Stimulated activated CD4-positive, alpha-beta T cell treated with anti-CD3 and anti-CD28 coated beads, Interleukin-1b, Interleukin-23, amount 100 ng/mL, for 48 hours (primary cell): Measurements from ENCODE around the gene CNP.
A peak's percentile ranks its signal among the peaks of the same experiment; 100 is the strongest.

Experiments used
- DNase-seq: peaks from one replicate; pipeline ENCODE4 v3.0.0-alpha.2; 2020

Gene CNP

DNA sequence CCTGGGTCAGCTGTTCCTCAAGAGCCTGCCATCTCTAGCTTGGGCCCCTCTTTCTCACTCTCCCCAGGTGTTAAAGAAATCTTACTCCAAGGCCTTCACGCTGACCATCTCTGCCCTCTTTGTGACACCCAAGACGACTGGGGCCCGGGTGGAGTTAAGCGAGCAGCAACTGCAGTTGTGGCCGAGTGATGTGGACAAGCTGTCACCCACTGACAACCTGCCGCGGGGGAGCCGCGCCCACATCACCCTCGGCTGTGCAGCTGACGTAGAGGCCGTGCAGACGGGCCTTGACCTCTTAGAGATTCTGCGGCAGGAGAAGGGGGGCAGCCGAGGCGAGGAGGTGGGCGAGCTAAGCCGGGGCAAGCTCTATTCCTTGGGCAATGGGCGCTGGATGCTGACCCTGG is 6.8 kb downstream of the CNP start:
- no peak for DNase-seq

DNA sequence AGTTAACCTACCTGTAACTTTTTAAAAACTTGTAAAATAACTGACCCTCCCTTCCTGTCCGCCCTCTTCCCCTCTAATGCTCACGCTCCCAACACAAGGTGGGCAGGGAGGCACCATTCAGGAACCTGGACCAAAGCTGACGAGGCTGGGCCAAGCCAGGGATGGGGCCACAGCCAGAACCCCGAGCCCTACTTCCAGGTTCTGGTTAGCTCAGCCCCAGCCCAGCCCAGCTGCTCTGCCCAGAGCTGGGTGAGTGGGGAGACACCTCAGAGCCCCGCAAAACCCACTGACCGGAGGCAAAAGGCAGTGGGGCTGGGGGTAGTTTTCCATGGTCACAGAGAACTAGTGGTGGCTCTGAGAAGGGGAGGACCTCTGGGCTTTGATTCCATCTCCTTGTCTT is 7.4 kb downstream of the CNP start:
- DNase-seq: no peak

DNA sequence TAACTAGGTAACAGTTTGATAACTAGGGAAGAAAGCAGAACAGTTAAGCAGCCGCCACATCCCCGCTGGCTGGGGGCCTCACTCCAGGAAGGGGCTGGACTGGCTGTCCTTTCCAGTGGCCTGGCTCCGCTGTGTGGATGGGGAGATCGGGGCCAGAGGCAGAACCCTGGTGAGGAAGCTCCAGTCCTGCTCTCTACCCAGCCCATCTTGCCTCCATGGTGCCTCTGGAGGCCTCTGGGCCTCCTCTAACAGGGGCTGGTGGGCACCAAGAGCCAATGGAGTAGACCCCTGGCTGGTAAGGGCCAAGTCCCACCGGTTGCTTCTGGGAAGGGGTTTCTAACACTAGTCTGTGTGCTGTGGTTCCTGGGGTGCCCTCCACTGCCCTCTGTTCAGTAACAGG is 8.1 kb downstream of the CNP start:
- DNase-seq: no peak

DNA sequence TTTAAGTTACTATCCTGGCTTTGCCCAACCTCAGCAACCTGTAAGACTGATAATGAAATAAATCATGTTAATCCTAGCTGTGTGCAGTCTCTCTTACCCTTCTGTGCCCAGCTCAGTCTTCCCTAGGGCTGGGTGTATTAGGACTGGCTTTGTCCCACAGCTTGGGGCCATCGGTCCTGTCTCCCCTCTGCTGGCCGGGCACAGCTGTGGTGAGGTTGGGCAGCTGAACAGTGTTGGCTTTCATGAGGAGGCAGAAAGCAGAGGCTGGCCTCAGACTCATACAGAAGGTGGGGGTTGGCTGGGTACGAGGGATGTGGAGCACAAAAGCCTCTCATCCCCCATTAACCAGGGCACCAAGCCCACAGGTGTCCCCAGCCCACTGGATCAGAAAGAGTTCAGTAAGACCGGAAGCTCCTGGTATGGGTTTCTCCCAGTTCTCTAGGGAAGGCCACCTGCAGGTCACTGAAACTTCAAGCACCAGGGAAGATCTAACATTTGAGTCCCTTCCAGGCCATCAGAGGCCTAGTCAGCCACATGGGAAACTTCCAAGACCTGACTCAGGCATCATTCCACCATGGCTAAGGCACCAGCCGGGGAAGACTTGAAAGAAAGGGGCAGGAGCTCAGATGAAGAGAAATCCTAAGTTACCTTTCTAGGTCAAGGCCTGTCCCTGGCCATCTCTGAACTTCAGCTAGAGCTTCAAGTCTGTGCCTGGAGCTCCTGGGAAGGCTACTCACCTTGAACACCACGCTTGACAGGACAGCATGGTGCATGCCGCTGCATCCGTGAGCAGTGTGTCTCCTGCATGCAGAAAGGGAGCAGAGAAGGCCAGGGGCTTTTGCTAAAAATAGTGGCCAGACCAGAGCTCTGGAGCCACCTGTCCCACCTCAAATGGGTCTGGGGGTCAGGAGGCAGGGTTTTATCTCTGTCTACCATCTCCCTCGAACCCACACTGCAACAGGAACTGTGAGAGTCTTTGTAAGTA is 8.8 kb downstream of the CNP start:
- DNase-seq: no peak

DNA sequence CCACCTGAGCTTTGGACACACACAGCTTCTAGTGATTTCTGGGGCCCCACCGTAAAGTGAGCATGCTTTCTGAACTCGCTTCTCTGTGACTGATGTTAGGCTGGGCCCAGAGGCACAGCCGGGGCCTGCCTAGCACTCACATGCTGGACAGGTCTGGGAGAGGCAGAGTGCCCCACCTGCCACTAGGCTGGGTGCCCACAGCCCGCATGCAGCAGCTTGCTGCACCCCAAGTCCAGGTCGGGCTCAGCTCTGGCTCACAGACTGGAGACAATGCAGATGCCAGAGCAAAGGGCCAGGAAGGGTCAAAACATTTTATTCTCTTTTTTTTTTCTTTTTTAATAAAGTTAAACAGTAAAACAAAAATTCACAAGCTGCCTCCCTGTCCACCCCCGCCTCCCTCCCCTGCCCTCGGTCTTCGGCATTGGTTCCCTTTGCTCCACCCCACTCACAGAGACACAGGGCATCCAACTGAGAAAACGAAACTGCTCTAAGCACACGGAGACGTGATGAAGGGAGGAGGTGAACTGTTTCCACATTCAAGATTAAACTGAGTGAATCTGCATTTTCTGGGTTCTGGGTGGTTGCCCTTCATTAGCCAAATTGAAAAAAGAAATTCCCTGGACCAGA is 9.7 kb downstream of the CNP start:
- no peak for DNase-seq

DNA sequence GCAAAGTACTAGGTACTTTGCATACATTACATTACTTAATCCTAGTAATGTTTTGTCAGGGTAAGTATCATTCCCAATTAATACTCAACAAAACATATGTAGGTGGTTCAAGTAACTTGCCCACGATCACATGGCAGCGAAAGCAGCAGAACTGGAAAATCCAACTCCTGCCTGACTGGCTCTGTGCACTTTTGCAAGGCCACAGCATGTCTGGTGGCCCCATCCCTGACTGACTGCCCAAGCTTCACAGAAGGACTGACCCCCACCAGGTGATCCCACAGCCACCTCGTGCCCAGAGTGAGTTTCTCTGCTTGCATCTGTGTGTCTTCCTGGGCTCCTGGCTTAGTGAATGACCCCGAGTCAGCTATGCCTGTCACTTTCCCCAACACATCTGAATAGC is 11.4 kb downstream of the CNP start:
- DNase-seq: no peak

DNA sequence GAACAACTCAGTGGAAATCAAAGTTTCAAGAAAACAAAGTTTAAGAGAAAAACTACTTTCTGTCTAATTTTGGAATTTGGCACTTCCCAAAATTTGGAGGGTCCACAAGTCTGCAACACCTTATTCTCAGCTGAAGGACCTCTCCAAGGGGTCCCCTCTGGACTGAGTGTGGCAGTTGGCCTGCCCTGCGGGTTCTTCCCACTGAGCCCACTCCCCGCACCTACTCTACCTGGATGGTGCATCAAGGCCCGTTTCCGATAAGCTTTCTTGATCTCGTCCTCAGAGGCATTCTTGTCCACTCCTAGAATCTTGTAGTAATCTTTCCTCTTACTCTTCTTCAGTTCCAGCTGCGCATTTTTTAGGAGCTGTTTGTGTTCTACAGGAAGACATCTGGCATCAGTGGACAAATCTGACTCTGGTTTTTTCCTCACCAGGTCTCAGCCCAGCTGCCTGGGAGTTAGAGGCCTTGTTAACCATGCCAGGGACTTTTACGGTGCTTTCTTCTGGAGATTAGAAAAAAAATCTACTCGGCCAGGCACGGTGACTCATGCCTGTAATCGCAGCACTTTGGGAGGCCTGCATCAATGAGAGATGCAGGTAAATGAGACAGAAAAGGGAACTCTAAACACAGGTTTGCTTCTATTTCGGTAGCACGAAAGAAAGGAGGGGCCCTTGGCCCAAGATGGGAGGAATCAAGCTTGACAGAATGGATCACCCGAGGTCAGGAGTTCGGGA is 15.6 kb downstream of the CNP start:
- no peak for DNase-seq

DNA sequence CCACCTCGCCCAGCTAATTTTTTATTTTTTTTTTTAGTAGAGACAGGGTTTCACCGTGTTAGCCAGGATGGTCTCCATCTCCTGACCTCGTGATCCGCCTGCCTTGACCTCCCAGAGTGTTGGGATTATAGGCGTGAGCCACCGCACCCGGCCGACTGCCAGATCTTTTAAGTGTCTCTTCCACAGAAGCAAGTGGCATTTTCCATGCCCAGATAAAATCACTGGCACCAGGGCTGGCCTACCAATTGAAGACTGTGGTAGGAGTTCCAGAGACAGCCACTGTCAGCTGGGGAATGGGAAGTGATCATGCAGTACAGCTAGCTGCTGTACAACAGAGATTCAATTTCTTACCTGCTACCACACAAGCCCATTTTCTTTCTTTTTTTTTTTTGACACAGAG is 17.9 kb downstream of the CNP start:
- DNase-seq: no peak

DNA sequence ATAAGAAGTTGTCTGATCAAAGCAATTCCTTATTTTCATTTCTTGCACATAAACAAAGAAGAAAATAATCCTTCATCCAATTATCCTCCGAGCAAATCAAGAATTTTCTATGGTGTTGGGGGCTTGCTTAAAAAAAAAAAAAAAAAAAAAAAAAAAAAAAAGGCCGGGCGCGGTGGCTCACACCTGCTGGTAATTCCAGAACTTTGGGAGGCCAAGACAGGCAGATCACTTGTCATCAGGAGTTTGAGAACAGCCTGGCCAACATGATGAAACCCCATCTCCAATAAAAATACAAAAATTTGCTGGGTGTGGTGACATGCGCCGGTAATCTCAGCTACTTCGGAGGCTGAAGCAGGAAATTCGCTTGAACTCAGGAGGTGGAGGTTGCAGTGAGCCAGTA is 19.3 kb downstream of the CNP start:
- DNase-seq: no peak

DNA sequence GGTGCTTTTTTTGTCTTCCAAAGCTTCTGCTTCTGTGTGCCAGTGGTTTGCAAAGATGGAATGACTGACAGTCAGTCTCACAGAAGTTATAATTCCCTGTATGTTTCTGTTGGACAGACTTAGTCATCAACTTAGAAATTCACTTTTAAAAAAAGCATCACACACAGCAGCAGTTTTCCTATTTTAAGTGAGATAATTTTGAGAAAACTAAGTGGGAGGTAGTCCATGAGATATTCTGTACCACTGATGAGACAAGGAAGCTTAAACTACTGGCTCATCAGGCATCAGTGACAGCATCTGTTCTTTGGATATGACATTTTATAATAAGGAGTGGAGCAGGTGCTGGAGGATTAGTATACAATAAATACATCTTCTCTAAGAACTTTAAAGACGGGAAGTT is 20.0 kb downstream of the CNP start:
- no peak for DNase-seq

DNA sequence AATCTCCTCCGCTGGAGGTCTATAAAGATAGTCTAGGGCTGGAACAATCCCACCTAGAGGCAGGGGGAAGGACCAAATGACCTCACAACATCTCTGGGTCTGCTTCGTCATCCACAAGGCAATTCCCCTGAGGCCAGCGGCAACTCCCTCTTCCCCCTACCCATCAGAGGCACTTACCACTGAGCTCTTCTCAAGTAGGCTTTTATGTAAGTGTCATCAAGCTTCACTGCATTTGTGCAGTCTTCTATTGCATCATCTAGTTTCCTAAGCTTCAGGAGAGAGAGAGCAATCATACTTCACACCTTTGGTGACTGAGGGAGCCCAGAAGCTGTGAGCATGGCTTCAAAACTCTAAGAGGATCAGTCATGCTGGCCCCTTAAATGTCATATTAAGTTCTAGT is 21.0 kb downstream of the CNP start:
- DNase-seq: peak; percentile 33

DNA sequence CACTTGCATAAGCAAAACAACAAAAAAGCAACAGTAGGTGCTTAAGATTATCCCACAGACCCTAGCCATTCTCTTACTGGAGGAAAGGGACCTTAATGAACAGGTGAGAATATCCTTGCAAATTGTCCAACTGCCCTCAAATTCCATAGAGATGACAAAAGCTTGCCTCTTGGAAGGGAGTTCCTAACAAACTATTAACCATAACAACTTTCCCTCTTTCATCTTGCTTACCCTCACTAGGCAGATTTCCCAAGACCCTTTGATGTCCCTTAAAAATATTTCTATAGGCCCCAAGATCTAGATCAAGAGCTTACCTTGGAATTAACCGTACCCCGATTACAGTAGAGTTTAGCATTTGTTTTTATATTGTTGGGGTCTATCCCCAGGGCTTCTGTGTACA is 21.8 kb downstream of the CNP start:
- DNase-seq: no peak

DNA sequence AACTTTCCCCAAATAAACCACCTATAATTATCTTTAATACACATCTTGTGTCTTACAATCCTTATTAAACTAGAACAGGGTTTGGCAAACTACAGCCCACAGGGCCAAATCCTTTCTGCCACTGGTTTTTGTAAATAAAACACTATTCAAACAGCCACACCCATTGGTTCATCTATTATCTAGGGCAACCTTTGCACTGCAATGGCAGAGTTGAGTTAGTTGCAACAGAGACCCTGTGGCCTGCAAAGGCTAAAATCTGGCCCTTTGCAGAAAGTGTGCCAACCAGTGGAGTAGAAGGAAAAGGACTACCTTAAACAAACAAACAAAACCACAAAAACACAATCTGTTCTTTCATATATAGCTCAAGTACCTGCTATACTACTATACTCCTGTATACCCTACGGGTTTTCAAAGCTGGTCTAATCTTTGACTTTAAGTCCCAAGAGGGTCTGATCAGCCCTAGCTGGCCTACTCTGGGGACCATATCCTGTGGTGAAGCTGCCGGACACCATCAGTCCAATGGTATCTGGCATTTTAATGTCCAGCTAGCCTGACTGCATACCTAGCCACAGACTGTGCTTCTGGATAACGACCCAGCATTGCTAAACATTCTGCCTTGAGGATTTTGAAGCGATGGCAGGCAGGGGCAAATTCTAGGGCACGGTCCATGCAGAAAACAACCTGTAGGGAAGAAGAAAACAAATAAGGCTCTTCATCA is 23.3 kb downstream of the CNP start:
- DNase-seq: no peak

DNA sequence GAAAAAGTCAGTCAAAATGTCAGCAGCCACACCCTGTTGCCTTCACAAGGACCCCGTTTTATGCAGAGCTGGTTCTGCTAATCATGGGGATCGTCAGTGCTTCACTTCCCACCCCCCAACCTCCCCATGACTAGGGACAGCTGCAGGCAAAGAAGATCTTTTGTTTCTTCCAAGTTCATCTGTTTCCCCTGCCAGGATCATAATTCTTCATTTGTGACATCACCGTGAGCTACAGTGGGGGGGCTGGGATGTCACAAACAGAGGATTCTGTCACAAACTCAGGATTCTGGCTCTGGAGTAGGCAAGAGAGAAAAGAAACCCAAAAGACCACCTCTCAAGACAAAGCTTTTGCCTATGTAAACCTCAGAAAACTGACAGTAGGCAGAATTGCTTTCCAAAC is 26.0 kb downstream of the CNP start:
- DNase-seq: no peak

DNA sequence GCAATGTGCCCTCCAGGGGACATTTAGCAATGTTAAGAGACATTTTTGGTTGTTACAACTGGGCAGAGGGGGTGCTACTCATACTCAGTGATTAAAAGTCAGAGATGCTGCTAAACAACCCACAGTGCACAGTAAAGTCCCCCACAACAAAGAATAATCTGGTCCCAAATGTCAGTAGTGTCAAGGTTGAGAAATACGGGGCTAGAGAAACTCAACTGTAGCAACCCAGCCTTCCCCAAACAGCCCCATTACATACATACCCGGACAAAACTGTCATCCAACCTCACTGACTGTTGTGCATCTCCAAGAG is 30.2 kb downstream of the CNP start:
- DNase-seq: no peak

DNA sequence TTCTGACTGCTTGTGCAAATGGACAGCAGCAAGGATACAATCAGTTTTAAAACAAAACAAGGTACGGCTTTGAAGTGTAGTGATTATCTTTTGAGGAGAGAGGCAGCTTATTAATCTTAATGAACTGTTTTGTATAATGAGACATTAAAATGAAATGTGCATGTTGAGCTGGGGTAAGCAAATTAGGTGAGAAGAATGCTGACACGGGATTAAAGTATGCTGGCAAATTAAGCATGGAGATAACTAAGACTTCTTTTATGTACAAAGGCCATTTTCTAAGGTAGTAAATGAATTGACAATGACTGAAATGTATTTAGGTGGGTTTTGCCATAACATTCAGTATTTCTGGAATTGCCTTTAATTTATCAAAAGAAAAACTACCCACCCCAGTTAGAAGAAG is 31.9 kb downstream of the CNP start:
- no peak for DNase-seq

DNA sequence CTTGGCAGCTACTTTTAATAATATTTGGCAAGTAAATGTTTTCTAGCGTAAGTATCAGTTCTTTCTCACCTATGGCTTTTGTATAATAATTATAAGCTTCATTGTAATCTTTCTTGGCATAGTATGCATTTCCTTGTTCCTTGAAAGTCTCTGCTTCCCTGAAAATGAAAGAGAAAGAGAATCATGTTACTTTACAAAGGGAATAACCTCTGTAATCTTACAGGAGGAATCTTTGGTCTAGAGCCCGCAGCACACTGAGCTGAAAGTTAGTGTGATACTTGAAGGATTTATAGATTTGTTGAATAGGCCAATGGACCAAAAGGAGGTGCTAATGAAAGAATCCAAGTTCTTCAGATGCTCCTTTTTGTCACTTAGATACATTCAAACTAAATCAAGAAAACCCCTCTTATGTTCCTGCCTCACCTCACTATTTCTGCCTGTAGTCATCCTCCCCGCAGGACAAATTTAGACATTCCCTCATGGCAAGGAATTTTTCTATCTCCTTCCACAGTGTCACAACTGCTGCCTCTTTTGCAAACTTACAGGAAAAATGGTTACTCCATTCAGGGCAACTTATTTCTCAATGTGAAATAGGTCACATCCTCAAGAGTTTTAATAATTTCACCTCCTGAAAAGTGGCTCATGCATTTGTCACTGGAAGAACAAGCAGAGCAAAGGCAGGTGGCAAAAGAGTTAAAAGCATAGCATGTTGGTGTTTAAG is 34.0 kb downstream of the CNP start:
- DNase-seq: no peak

DNA sequence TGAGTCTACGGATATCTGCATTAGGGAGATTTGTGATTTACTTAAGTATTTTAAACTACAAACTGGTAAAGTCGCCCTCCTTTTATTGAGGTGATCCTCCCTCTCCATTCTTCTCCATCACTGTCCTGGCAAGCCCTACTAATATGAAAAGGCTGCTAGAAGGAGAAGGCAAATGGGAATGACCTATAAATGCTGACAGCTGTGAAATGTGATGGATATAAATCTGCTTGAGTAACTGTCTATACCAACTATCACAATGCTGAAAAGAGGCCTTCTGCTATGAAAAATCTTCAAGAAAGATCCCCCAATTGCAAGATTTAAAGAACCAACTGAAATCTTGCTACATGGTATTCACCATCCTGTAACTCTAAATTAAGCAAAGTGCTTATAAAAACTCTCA is 35.1 kb downstream of the CNP start:
- DNase-seq: no peak

DNA sequence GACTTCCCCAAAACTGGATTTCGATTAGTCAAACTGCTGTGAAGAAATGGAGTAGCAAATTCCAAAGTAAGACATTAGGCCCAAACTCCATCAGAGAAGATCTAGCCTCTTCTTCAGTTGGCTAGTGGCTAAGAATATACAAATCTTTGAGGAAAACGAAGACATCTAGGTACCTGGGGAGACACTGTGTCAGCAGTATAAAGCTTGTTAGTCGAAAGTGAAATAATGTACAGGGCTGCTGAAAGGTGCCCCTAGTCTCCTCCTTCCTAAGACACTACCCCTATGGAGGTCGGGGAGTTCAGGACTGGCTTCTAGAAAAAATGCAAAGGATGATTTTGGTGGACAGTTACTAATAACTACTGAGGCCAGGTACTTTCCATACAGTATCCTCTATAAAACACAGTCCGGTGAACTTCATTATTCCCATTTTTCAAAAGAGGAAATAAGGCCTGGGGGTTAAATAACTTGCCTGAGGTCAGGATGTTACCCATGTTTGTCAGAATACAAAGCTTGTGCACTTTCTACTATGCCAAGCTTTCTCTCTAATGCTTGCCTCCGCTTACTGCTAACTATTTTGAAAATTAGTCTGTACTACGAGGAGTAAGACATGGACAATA is 35.7 kb downstream of the CNP start:
- DNase-seq: no peak

DNA sequence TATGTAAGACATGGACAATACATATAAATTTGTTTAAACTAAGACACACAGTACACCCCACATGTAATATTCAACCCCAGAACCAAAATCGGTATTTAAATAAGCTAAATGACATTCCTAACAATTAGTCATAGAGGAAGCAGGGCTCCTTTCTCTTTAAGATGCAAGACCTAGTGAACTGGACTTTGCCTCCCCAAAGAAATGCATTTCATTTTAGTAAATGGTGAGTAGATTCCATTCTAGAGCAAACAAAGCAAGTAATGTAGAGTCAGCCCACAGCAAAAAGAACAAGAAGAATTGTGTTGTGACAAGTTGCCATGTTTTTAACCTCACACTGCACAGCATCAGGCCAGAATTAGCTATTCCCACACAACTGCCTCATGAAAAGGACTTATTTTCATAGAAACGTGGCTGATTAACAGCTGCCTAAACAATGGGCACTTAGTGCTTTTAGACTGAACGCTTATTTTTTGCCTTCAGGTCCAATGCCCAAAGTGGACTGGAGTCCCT is 36.3 kb downstream of the CNP start:
- DNase-seq: no peak

DNA sequence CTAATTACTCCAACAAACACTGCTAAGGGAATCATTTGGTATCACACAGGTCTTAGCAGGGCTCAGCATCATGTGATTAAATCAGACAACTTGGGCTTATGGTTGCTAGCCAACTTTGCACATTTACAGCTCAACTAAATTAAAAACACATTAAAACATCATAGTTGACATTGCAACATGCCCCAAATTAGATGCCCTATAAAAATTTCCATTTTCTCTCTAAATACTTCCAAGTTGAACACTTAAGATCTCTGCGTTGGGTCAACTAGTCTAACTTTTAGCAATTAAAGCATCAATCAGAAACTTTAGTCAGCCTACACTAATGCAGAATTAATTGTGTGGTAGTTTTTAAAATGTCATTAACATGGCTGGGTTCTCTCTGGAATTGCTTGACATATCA is 38.6 kb downstream of the CNP start:
- no peak for DNase-seq

DNA sequence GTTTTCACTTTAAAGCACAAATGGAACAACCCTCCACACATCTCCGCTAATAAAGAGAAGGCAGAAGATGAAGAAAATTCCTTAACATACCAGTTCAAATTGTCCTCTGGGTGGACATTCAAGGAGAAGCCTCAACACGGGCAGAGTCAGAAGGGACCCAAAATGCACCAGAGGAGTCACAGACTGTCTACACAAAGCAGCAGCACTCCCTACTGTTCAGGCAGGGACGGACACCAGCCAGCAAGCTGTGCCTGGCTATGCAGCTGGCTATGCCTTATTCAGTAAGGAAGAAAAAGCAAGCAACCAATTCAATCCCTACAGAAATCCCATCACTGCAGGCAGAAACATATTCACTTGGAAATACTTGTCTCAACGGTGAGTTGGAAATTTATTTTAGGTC is 42.6 kb downstream of the CNP start:
- DNase-seq: no peak
